Adipose tissue (tissue), 3 donors: ENCODE results near the gene CCDC39. TPM values are rescaled to one million over a fixed set of nuclear protein-coding genes. Genes with fewer than 3 reads are reported as not detected.
A peak's percentile ranks its signal among the peaks of the same experiment; 100 is the strongest.
"Not testable (repeated sequence)": the region's sequence is repeated elsewhere in the genome, so short reads cannot be mapped to it uniquely, and the experiment has no call there.

ENCODE experiments used
- H3K27ac ChIP-seq: one replicate; pipeline ENCODE4 v1.5.1; 2013; ENCODE audit warnings: low read depth, low read length
- WGBS, 3 donors: extraction: QIAGEN DNeasy Blood & Tissue Kit; methylation state at CpG; one replicate each; pipeline ENCODE4 v1.1.7; 2013; 5-methylcytosine and 5-hydroxymethylcytosine counted together
- polyA plus RNA-seq, 3 donors: library from polyadenylated mRNA; stranded (reverse); fragments of 200-250 nt; gene quantifications; one replicate each; pipeline ENCODE4 v1.2.3, GENCODE V29; 2013
- donor health status: healthy with polysubstance abuse.
- donor health status: Bipolar disorder and iron deficiency.
- donor health status: healthy.

CCDC39 gene
- polyA plus RNA-seq, 3 donors: 0.09 to 0.11 TPM; not detected in 1

DNA sequence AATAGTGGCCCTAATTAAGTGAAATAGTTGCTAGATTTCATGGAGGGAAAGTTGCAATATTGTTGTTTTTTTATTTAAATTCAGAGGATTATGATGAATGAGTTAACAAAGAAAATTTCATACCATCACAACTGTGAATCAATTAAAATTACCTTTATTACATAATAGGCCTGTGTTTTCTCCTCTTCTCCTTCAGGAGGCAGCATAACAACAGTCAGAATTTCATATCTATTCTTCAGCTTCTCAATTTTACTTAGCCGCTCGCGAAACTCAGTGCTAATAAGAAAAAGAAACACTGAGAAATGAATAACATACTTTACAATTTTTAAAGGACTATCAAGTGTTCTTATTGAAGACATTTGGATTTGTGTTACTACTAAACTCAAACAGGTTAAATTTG lies 48.0 kb downstream of the CCDC39 start:
- H3K27ac ChIP-seq: no peak overlapping the region
- WGBS, 3 donors: 81 to 89% (median 87%) methylated on average over 3 of the region's 3 CpGs

DNA sequence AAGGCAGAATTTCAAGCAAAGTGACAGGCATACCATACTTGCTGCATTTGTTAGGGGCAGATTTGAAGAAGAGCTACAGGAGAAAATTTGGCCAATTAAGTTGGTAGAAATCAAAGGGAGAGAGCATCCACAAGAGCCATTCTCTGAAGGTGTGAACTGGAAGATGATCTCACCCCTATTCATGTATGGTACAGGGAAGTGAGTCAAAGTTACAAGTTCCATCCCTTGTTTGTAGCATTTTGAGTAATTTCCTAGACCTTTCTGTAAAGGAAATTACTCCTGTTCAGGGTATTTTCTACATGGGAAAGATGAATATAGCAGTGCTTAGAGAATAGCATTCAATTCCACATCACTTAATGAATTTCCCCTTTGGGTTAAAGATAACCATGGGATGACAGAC lies 48.9 kb downstream of the CCDC39 start:
- H3K27ac ChIP-seq: no peak overlapping the region

DNA sequence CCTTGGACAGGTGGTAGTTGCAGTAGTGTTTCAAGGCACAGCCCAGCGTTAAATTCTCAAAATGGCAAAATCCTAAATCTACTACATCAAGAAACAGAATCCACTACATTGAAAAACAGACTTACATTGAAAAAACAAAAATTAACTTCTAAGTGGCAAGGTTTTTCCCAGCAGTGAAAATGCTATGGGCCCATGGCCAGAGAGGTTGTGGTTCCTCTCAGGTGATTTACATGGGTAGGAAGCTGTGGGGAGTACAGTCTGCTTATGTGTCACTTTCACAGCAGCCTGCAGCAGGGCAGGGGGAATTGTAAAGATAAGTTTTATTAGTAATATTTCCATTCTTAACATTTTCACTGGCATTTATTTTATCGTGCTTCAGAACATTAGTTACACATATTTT lies 52.4 kb downstream of the CCDC39 start:
- no peak overlapping the region for H3K27ac ChIP-seq
- 69 to 93% (median 74%) methylated on average over 2 of the region's 2 CpGs for WGBS, 3 donors

DNA sequence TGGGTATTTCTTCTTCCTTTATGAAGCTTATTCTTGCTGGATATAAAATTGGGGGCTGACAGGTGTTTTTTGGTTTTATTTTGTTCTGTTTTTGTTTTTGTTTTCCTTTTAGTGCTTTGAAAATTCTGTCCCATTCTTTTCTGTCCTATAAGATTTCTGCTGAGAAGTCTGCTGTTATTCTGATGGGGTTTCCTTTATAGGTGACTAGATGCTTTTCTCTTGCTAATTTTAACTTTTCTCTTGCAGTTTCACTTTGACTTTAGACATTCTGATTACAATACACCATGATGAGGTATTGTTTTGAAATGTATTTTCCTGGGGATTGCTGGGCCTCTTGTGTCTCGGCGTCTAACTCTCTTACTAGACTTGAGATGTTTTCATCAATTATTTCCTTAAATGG lies 54.6 kb downstream of the CCDC39 start:
- WGBS, 3 donors: 93 to 100% (median 93%) methylated on average over 2 of the region's 2 CpGs
- H3K27ac ChIP-seq: no peak overlapping the region

DNA sequence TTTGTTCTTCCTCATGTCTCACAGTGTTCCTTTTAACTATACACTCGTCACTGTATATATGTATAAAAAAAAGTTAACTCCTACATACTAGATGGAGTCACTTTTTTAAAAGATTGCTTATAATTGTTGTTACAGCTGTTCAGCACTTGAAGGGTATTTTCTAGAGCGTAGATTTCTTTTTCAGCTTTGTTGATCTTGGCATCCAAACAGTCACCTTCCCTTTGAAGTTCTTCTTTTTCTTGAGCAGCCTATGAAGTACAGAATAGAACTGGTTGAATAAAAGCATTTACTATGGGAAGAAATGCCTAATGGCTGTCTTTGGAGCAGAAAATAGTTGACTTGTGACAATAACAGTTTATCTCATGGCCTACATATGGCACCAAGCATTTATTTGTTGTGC lies 59.6 kb downstream of the CCDC39 start:
- no peak overlapping the region for H3K27ac ChIP-seq
- 47 to 84% (median 79%) methylated on average over 2 of the region's 2 CpGs for WGBS, 3 donors

DNA sequence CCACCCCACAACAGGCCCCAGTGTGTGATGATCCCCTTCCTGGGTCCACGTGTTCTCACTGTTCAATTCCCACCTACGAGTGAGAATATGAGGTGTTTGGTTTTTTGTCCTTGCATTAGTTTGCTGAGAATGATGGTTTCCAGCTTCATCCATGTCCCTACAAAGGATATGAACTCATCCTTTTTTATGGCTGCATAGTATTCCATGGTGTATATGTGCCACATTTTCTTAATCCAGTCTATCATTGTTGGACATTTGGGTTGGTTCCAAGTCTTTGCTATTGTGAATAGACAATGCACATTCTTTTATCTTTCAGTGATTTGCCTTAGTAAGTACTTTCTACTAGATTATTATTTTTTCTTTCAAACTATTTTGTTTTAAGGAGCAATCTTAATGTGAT lies 60.7 kb downstream of the CCDC39 start:
- not testable (repeated sequence) for H3K27ac ChIP-seq
- WGBS, 3 donors: 97 to 100% (median 98%) methylated on average over 2 of the region's 2 CpGs

DNA sequence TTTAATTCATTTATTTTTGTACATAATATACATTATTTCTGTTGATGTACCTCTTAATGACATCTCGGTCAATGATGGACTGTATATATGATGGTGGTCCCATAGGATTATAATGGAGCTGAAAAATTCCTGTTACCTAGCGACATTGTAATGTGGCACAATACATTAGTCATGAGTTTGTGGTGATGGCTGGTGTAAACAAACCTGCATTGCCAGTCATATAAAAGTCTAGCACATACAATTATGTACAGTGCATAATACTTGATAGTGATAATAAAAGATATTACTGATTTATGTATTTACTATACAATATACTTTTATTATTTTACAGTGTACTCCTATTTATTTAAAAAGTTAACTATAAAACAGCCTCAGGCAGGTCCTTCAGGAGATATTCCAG lies 62.2 kb downstream of the CCDC39 start:
- 94 to 99% (median 95%) methylated on average over 2 of the region's 2 CpGs for WGBS, 3 donors
- no peak overlapping the region for H3K27ac ChIP-seq

DNA sequence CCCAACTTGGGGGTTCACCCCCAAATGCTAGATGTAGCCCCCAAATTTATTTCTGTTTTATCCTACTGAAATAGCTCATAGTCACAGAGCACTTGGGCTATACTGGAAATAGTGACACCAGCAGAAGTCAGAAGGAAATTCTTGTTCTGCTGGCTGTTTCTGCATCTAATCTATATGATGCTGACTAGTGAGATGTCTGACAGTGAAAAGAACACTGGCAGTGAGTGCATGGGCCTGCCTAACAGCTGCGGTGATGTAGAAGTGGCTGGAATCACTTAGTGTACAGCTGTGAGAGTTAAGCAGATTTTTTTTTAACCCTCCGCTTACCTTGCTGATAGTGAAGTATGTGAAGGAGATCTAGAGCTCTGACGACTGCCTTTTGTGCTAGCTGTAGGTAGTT lies 63.3 kb downstream of the CCDC39 start:
- no peak overlapping the region for H3K27ac ChIP-seq
- WGBS, 3 donors: 52 to 73% (median 71%) methylated on average over 3 of the region's 3 CpGs

DNA sequence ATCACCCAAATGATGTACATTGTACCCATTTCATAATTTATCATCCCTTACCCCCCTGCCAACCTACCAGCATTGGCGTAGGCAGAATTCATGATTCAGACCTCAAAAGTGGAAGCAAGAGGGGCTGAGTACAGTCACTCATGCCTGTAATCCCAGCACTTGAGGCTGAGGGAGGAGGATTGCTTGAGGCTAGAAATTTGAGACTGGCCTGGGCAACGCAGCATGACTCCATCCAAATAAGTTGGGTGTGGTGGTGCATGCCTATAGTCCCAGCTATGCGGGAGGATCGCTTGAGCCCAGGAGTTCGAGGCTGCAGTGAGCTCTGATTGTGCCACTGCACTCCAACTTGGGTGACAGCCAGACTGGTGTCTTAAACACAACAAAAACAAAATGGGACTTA lies 66.9 kb downstream of the CCDC39 start:
- no peak overlapping the region for H3K27ac ChIP-seq
- WGBS, 3 donors: 94 to 97% (median 96%) methylated on average over 5 of the region's 5 CpGs

DNA sequence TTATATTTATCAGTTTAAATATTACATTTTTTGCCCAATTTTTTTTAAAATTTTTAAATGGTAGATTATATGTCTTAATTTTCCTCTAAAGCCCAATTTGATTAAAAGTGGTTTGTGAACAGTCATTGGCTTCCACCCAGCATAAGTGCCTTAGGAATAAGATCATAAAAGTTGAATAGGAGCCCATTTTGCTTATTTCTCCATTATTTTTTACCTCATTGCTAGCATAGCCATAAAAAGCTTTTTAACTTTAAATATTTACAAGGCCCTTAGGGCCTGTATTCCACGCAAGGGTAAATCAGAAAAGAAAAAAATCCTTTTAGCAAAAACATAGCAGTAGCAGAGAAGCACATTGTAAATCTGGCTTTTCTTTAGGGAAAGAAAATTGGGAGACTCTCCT lies 68.3 kb downstream of the CCDC39 start:
- no peak overlapping the region for H3K27ac ChIP-seq
- WGBS, 3 donors: 75 to 85% (median 82%) methylated on average over 1 of the region's 1 CpG

DNA sequence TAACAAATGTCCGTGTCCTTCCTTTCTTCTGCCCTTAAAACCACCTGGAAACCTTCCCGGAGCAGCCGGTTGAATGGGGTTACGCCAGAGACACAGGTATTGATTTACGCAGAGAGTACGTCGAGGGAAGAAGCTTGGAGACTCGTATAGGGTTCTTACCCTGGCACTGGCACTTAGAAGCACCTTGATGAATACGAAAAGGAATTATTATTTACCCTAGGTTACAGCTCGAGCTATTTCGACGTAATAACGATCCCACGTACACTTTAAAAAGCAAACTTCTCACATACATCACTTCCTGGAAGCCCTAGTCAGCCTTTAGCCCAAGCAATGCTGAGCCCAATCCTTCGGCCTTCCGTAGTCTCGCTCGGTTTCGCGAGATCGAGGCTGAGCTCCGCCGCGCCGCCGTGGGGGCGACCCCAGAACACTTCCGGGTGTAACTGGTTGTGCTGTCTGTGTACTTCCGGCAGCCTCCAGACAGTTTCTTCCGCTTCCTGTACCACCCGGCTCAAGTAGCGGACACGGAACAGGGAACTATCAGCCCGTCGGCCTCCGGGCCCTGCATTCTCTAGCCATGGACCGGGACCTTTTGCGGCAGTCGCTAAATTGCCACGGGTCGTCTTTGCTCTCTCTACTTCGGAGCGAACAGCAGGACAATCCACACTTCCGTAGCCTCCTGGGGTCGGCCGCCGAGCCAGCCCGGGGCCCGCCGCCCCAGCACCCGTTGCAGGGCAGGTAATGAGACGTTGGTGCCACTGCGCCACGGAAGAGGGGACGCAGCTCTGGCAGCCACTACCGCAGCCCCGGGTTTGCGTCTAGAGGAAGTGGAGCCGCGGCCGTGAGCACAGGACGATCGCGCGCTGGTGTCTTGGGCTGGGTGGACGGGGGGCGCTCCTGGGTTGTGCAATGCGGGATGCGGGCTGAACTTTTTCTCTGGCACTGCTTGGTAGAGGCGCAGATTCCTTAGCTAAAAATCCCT lies 77.3 kb downstream of the CCDC39 start, which contains the start of gene TTC14:
Gene TTC14 (plus strand): TSS at position 476 of the 979 bp plus-strand sequence. CDS start 99 bp downstream, at position 575.
- H3K27ac ChIP-seq: peak within 1 kb of the TSS; percentile 48
- 2 to 5% (median 5%) methylated on average over 70 of the region's 70 CpGs for WGBS, 3 donors

DNA sequence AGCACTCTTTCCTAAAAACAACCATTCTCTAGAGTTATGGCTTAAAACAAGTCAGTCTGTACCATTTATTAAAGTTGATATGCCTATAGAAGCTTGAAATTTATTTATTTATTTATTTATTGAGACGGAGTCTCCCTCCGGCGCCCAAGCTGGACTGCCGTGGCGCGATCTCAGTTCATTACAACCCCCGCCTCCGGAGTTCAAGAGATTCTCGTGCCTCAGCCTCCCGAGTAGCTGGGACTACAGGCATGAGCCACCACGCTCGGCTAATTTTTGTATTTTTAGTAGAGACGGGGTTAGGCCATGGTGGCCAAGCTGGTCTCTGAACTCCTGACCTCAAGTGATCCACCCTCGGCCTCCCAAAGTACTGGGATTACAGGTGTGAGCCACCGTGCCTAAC lies 78.8 kb downstream of the CCDC39 start:
- WGBS, 3 donors: 98% methylated on average over 15 of the region's 15 CpGs
- no peak overlapping the region for H3K27ac ChIP-seq

DNA sequence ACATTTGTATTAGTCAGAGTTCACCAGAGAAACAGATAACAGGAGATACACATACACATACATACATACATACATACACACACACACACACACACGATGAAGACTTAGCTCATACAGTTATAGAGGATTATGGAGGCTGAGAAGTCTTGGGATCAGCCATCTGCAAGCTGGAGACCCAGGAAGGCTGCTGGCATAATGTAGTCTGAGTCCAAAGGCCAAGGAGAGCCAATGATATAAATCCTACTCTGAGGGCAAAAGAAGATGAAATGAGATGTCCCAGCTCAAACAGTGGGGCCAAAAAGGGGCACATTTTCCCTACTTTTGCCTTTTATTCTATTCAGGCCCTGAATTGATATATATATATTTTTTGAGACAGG lies 83.7 kb downstream of the CCDC39 start:
- 32 to 58% (median 55%) methylated on average over 1 of the region's 1 CpG for WGBS, 3 donors
- no peak overlapping the region for H3K27ac ChIP-seq

DNA sequence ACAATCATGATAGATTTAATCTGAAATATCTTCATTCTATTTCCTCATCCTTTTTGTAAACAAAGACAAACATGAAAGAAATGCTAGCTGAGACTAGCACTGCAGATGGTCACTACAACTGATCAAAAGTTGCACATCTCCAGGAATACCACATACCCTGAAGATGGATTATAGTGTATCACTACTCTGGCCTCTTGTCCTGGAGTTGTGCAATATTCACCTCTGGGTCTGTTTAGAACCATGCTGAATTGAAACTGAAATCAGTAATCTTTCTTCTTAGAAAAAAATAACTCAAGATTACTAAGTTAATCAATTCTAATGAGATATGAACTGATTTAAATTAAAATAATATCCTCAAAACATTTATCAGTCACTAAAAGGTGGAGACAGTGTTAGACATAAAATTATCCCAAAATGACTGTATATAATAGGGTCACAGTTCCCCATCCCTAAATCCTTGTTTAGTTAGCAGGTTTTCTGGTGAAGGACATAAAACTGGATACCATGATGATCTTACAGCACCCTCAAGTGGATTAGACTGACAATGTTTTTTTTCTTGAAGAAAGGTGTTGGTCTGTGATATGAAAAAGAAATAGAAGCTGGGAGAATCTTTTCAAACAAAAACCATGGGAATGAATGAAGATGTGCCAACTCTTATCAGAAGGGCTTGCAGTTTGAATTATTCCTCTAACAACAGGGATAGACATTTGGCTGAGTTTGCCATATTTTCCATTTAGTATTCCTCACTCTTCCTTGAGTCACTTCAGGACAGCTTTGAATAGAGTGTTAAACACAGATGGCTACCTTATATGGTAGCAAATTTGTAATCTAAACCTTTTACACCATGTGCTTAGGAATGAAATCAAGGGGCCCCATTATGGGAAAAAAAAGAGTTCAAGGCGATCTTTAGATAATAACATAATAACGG lies 84.4 kb downstream of the CCDC39 start:
- WGBS, 3 donors: 53 to 78% (median 71%) methylated on average over 2 of the region's 2 CpGs

DNA sequence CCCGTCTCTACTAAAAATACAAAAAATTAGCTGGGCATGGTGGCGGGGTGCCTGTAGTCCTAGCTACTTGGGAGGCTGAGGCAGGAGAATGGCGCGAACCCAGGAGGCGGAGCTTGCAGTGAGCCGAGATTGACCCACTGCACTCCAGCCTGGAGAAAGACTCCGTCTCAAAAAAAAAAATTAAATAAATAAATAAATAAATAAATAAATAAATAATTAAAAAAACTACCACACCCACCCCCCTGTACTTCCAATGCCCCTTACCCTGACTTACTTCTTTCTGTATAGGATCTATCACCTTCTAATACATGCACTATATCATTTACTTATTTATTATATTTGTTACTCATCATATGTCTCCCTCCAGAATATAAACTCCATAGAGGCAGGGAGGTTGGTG lies 85.7 kb downstream of the CCDC39 start:
- WGBS, 3 donors: 93 to 99% (median 93%) methylated on average over 7 of the region's 7 CpGs

More for the DNA sequence above, 84.4 kb downstream of the CCDC39 start:
- no peak overlapping the region for H3K27ac ChIP-seq

DNA sequence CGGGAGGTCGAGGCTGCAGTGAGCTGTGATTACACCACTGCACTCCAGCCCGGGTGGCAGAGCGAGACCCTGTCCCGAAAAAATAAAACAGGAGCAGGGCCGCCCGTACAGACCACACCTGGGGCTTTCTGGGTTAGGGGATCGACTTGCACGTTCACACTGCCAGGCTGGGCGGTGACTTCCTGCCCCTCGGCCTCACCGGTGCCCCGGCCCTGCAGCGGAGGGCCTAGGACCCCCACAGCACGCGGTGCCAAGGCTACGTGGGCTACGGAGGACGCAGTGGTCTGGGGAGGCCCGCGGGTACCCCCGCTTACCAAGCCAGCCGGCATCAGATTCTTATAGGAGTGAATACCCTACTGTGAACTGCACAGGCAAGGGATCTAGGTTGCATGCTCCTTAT lies 88.9 kb downstream of the CCDC39 start:
- WGBS, 3 donors: 90 to 94% (median 92%) methylated on average over 23 of the region's 23 CpGs
- no peak overlapping the region for H3K27ac ChIP-seq

More for the DNA sequence above, 85.7 kb downstream of the CCDC39 start:
- H3K27ac ChIP-seq: not testable (repeated sequence)

DNA sequence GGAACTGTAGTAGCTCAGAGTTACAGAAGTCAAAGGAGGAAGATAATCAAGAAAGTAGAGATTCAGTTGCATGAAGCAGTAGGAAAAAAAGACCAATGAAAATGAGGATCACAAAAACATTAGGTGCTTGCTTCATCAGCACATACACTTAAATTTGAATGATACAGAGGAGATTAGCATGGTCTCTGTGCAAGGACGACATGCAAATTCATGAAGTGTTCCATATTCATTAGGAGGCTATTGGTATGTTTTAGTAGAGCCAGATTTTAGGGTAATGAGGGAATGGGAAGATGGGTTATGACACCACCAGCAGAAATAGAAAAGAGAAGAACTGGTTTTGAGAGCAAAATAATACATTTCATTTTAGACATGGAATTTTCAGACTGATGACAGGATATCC lies 98.4 kb downstream of the CCDC39 start:
- H3K27ac ChIP-seq: no peak overlapping the region
- 65 to 91% (median 67%) methylated on average over 1 of the region's 1 CpG for WGBS, 3 donors

DNA sequence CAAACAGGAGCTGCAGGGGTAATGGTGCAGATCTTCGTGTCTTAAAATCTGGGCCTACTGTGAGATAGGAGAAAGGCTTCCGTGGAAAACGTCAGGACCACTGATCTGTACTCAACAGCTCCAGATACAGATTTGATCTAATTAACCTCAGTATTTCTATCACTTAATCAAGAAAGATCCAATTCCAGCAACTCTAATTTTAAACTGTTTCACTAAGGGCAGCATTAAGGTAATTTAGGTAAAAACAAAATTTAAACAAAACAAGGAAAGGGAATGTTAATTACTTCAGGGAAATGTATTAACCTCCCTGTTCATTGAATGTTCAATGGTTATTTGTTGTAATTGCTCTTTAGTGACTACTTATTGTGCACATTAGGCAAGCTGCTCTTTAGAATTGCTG lies 103.7 kb downstream of the CCDC39 start:
- H3K27ac ChIP-seq: no peak overlapping the region
- 82 to 85% (median 82%) methylated on average over 3 of the region's 3 CpGs for WGBS, 3 donors
